Parathyroid adenoma (tissue), 2 donors: Measurements from ENCODE around the gene HPRT1.

ENCODE experiments used
- H2AFZ ChIP-seq: fragments of 300-600 bp; sonication (generic); one replicate; pipeline ENCODE4 v1.7.0; 2017; ENCODE audit warnings: antibody characterized with exemption, mild to moderate bottlenecking
- H3K27ac ChIP-seq: fragments of 300-600 bp; sonication (generic); one replicate; pipeline ENCODE4 v1.7.0; 2017
- H3K27me3 ChIP-seq: fragments of 300-600 bp; sonication (generic); one replicate; pipeline ENCODE4 v1.7.0; 2017; ENCODE audit warnings: low read length; ENCODE audit not compliant: control insufficient read depth, insufficient read depth
- H3K36me3 ChIP-seq: fragments of 300-600 bp; sonication (generic); one replicate; pipeline ENCODE4 v1.7.0; 2017; ENCODE audit warnings: low read length; ENCODE audit not compliant: control insufficient read depth, insufficient read depth
- H3K4me1 ChIP-seq: fragments of 300-600 bp; sonication (generic); one replicate; pipeline ENCODE4 v1.7.0; 2017; ENCODE audit warnings: control low read depth
- H3K4me2 ChIP-seq: fragments of 300-600 bp; sonication (generic); one replicate; pipeline ENCODE4 v1.7.0; 2017; ENCODE audit warnings: low read length
- H3K4me3 ChIP-seq: fragments of 300-600 bp; sonication (generic); one replicate; pipeline ENCODE4 v1.7.0; 2017; ENCODE audit warnings: low read depth, low read length
- H3K79me2 ChIP-seq: fragments of 300-600 bp; sonication (generic); one replicate; pipeline ENCODE4 v1.7.0; 2017; ENCODE audit warnings: control low read depth
- H3K9ac ChIP-seq: fragments of 300-600 bp; sonication (generic); one replicate; pipeline ENCODE4 v1.7.0; 2017; ENCODE audit warnings: mild to moderate bottlenecking
- H3K9me3 ChIP-seq: fragments of 300-600 bp; sonication (generic); one replicate; pipeline ENCODE4 v1.7.0; 2017; ENCODE audit warnings: low read length; ENCODE audit not compliant: control insufficient read depth
- TF ChIP-seq, protein P1 (sequence below): fragments of 300-600 bp; sonication (generic); IDR thresholded peaks from one replicate; pipeline ENCODE4 v1.7.0; 2017; ENCODE audit warnings: antibody characterized with exemption, mild to moderate bottlenecking
- donor health status: primary hyperparathyroidism.

Gene HPRT1, protein sequence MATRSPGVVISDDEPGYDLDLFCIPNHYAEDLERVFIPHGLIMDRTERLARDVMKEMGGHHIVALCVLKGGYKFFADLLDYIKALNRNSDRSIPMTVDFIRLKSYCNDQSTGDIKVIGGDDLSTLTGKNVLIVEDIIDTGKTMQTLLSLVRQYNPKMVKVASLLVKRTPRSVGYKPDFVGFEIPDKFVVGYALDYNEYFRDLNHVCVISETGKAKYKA

DNA sequence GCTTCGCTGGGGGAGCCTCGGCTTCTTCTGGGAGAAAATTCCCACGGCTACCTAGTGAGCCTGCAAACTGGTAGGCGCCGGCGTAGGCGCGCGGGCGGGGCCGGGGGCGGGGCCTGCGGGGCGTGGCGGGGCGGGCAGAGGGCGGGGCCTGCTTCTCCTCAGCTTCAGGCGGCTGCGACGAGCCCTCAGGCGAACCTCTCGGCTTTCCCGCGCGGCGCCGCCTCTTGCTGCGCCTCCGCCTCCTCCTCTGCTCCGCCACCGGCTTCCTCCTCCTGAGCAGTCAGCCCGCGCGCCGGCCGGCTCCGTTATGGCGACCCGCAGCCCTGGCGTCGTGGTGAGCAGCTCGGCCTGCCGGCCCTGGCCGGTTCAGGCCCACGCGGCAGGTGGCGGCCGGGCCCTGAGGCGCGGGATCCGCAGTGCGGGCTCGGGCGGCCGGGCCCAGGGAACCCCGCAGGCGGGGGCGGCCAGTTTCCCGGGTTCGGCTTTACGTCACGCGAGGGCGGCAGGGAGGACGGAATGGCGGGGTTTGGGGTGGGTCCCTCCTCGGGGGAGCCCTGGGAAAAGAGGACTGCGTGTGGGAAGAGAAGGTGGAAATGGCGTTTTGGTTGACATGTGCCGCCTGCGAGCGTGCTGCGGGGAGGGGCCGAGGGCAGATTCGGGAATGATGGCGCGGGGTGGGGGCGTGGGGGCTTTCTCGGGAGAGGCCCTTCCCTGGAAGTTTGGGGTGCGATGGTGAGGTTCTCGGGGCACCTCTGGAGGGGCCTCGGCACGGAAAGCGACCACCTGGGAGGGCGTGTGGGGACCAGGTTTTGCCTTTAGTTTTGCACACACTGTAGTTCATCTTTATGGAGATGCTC, at the start of gene HPRT1:
Gene HPRT1, plus strand, starts transcription at position 161 of the 857 bp plus-strand sequence. Its CDS starts 147 bp downstream, at position 308.
- Histone ChIP-seq H3K9ac (no peak within 1 kb of the TSS), H3K27me3 (no peaks in the 10 kb centered on the region)
- TF ChIP-seq, protein P1, sequence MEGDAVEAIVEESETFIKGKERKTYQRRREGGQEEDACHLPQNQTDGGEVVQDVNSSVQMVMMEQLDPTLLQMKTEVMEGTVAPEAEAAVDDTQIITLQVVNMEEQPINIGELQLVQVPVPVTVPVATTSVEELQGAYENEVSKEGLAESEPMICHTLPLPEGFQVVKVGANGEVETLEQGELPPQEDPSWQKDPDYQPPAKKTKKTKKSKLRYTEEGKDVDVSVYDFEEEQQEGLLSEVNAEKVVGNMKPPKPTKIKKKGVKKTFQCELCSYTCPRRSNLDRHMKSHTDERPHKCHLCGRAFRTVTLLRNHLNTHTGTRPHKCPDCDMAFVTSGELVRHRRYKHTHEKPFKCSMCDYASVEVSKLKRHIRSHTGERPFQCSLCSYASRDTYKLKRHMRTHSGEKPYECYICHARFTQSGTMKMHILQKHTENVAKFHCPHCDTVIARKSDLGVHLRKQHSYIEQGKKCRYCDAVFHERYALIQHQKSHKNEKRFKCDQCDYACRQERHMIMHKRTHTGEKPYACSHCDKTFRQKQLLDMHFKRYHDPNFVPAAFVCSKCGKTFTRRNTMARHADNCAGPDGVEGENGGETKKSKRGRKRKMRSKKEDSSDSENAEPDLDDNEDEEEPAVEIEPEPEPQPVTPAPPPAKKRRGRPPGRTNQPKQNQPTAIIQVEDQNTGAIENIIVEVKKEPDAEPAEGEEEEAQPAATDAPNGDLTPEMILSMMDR: no peak

DNA sequence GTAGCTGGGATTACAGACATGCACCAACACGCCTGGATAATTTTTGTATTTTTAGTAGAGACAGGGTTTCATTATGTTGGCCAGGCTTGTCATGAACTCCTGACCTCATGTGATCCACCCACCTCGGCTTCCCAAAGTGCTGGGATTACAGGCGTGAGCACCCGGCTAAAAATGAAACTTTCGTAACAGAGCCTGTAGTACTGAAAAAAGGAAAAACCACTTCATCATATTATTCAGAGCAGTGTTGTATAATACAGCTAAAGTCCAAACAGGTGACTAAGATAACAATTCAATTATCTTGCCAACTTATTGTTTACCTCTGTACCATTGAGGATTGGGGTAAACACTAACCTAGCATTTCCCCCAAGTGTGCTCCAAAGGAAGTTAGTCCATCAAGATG, 43.9 kb upstream of the HPRT1 start:
- TF ChIP-seq, protein P1: no peak
- no peaks in the 10 kb centered on the region for H3K27me3 ChIP-seq

More for the DNA sequence above, at the start of gene HPRT1:
- peak within 1 kb of the TSS; percentile 62 for H3K4me2 ChIP-seq
- peak within 1 kb of the TSS; percentile 46 for H3K4me3 ChIP-seq
- no peaks in the 10 kb centered on the region for H3K9me3 ChIP-seq
- H3K36me3 ChIP-seq: no peaks in the 10 kb centered on the region
- H3K27ac ChIP-seq: no peak within 1 kb of the TSS
- H2AFZ ChIP-seq: peak within 1 kb of the TSS; percentile 82
- no peaks in the 10 kb centered on the region for H3K4me1 ChIP-seq
- H3K79me2 ChIP-seq: peaks cover 4% of the 10 kb centered on the region

DNA sequence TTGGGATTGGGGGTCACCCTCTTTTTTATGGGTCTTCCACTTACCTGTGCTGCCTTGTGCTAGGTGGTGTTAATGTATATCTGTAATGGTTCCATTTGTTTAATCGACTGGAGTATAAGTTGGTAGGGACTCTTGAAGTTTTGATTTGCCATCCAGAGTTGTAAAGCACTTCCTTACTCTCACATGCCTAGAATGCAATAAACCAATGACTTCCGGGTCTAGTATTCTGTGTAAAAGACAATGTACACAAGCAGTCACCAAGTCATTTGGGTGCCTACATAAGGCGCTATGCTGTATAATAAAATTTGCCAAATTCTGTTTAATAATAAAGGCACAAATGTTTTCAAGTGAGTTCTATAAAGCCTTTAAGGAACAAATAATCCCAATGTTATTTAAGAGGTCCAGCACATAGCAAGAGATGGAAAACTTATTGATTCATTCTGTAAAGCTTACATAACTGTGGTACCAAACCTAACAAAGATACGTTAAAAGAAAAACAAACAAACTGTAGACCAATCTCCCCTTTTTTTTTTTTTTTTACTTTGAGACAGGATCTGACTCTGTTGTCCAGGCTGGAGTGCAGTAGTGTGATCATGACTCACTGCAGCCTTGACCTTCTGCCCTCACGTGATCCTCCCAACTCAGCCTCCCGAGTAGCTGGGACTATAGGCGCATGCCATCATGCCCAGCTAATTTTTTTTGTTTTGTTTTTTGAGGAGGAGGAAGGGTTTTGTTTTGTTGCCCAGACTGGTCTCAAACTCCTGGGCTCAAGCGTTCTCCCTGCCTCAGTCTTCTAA, 41.5 kb upstream of the HPRT1 start:
- Histone ChIP-seq H3K27ac (no peak overlapping the region), H2AFZ (no peak overlapping the region), H3K4me2 (no peak overlapping the region), H3K79me2 (no peaks in the 10 kb centered on the region), H3K36me3 (no peaks in the 10 kb centered on the region), H3K4me3 (no peak overlapping the region), H3K9me3 (no peaks in the 10 kb centered on the region), H3K4me1 (no peaks in the 10 kb centered on the region), H3K27me3 (no peaks in the 10 kb centered on the region), H3K9ac (no peak overlapping the region)
- TF ChIP-seq, protein P1: no peak

More for the DNA sequence above, 43.9 kb upstream of the HPRT1 start:
- Histone ChIP-seq H3K79me2 (no peaks in the 10 kb centered on the region), H2AFZ (no peak overlapping the region), H3K36me3 (no peaks in the 10 kb centered on the region), H3K4me3 (no peak overlapping the region), H3K9ac (no peak overlapping the region), H3K4me1 (no peaks in the 10 kb centered on the region), H3K9me3 (no peaks in the 10 kb centered on the region), H3K4me2 (no peak overlapping the region), H3K27ac (no peak overlapping the region)

DNA sequence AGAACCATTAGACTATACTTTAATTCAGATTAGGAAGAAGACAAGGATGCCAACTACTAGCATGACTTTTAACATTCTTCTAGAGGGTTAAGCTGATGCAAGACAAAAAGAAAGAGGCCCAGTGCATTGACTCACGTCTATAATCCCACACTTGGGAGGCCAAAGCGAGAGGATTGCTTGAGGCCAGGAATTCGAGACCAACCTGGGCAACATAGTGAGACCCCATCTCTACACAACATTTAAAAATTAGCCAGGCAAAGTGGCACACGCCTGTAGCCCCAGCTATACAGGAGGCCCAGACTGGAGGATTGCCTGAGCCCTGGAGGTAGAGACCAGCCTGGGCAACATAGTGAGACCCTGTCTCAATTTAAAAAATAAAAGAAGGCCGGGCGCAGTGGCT, 40.2 kb upstream of the HPRT1 start:
- Histone ChIP-seq H3K4me2 (no peak overlapping the region), H2AFZ (no peak overlapping the region), H3K79me2 (no peaks in the 10 kb centered on the region), H3K9ac (no peak overlapping the region), H3K27me3 (no peaks in the 10 kb centered on the region), H3K36me3 (no peaks in the 10 kb centered on the region), H3K4me3 (no peak overlapping the region), H3K27ac (no peak overlapping the region), H3K9me3 (no peaks in the 10 kb centered on the region), H3K4me1 (no peaks in the 10 kb centered on the region)
- TF ChIP-seq, protein P1: no peak
